DOHH2 (cell line): ENCODE measurements around the gene PSMC2.

Experiments
- H3F3A ChIP-seq: fragments of 200-600 bp; sonication (generic), shearing (Covaris generic); 2 replicates; pipeline ENCODE4 v1.6.0; 2016; ENCODE audit warnings: antibody characterized with exemption, mild to moderate bottlenecking; ENCODE audit not compliant: control insufficient read depth, insufficient read depth
- H3K27ac ChIP-seq: fragments of 200-600 bp; sonication (generic); 2 replicates; pipeline ENCODE4 v1.5.1; 2014; ENCODE audit warnings: low read depth, mild to moderate bottlenecking, low read length, moderate library complexity
- H3K27me3 ChIP-seq: fragments of 200-600 bp; sonication (generic); 2 replicates; pipeline ENCODE4 v1.6.1; 2014; ENCODE audit warnings: mild to moderate bottlenecking, low read length, mixed read lengths; ENCODE audit not compliant: control insufficient read depth
- H3K36me3 ChIP-seq: fragments of 200-600 bp; sonication (generic); 2 replicates; pipeline ENCODE4 v1.6.1; 2014; ENCODE audit warnings: mild to moderate bottlenecking, low read length, moderate library complexity, mixed read lengths; ENCODE audit not compliant: control insufficient read depth
- H3K4me1 ChIP-seq: fragments of 200-600 bp; sonication (generic); 2 replicates; pipeline ENCODE4 v1.6.1; 2014; ENCODE audit warnings: mild to moderate bottlenecking, low read length, mixed read lengths; ENCODE audit not compliant: control insufficient read depth
- H3K4me2 ChIP-seq: fragments of 200-600 bp; sonication (generic); 2 replicates; pipeline ENCODE4 v1.6.0; 2014; ENCODE audit warnings: mild to moderate bottlenecking, low read length, moderate library complexity
- H3K4me3 ChIP-seq: fragments of 200-600 bp; sonication (generic); 2 replicates; pipeline ENCODE4 v1.5.1; 2014; ENCODE audit warnings: mild to moderate bottlenecking, low read length, mixed read lengths
- H3K79me2 ChIP-seq: fragments of 200-600 bp; sonication (generic); 2 replicates; pipeline ENCODE4 v1.6.1; 2014; ENCODE audit warnings: mild to moderate bottlenecking, low read length, mixed read lengths; ENCODE audit not compliant: control insufficient read depth
- H3K9me2 ChIP-seq: fragments of 200-600 bp; sonication (generic); replicated peaks from 2 replicates; pipeline ENCODE4 v1.6.1; 2014; ENCODE audit warnings: mild to moderate bottlenecking, low read length, mixed read lengths; ENCODE audit not compliant: control insufficient read depth
- H3K9me3 ChIP-seq: fragments of 200-600 bp; sonication (generic); 2 replicates; pipeline ENCODE4 v1.6.1; 2014; ENCODE audit warnings: antibody characterized with exemption, low read length, mixed read lengths; ENCODE audit not compliant: control insufficient read depth, insufficient read depth
- H4K20me1 ChIP-seq: fragments of 200-600 bp; sonication (generic); 2 replicates; pipeline ENCODE4 v1.6.0; 2014; ENCODE audit warnings: low read depth, mild to moderate bottlenecking, antibody characterized with exemption, low read length, moderate library complexity; ENCODE audit not compliant: control insufficient read depth, insufficient read depth
- CTCF ChIP-seq: fragments of 200-600 bp; sonication (generic); IDR thresholded peaks from one replicate; pipeline ENCODE4 v1.5.1; 2014; ENCODE audit warnings: antibody characterized with exemption, mild to moderate bottlenecking, low read depth, low read length; ENCODE audit not compliant: poor library complexity, severe bottlenecking
- EZH2phosphoT487 ChIP-seq: fragments of 200-600 bp; sonication (generic); IDR thresholded peaks from 2 replicates; pipeline ENCODE4 v1.6.1; 2017; ENCODE audit warnings: borderline replicate concordance, mild to moderate bottlenecking, antibody characterized with exemption, low read length, moderate library complexity, mixed read lengths

The PSMC2 gene

GRCh38 chr7:103301441-103301840 lies 46.0 kb upstream of the PSMC2 start:
- no peaks in the 10 kb centered on the region for H3K9me3 ChIP-seq
- H3K4me3 ChIP-seq, result no peak overlapping the region
- no peak overlapping the region for H3K4me2 ChIP-seq
- peaks cover 24% of the 10 kb centered on the region for H3K4me1 ChIP-seq
- peaks cover 88% of the 10 kb centered on the region for H3K36me3 ChIP-seq
- no peak for TF ChIP-seq CTCF
- no peak for TF ChIP-seq EZH2phosphoT487
- H3F3A ChIP-seq, result peaks cover 24% of the 10 kb centered on the region
- no peaks in the 10 kb centered on the region; the same call in 1 of the 2 replicates for H4K20me1 ChIP-seq
- H3K27me3 ChIP-seq, result no peaks in the 10 kb centered on the region
- peaks cover 77% of the 10 kb centered on the region for H3K79me2 ChIP-seq
- H3K27ac ChIP-seq, result no peak overlapping the region
- no peaks in the 10 kb centered on the region for H3K9me2 ChIP-seq

GRCh38 chr7:103307503-103308231 lies 39.8 kb upstream of the PSMC2 start:
- Histone ChIP-seq H3K4me3 (no peak overlapping the region), H3K27ac (no peak overlapping the region), H3F3A (peaks cover 51% of the 10 kb centered on the region), H3K4me2 (no peak overlapping the region), H3K4me1 (peaks cover 10% of the 10 kb centered on the region), H3K36me3 (peaks cover 96% of the 10 kb centered on the region), H3K9me3 (no peaks in the 10 kb centered on the region), H4K20me1 (no peaks in the 10 kb centered on the region), H3K79me2 (peaks cover 57% of the 10 kb centered on the region), H3K27me3 (no peaks in the 10 kb centered on the region), H3K9me2 (no peaks in the 10 kb centered on the region)
- TF ChIP-seq CTCF, result no peak
- TF ChIP-seq EZH2phosphoT487, result no peak

GRCh38 chr7:103314852-103315251 lies 32.6 kb upstream of the PSMC2 start:
- TF ChIP-seq EZH2phosphoT487 (no peak), CTCF (no peak)
- Histone ChIP-seq H3F3A (peaks cover 54% of the 10 kb centered on the region), H3K36me3 (peaks cover 99% of the 10 kb centered on the region)

More at GRCh38 chr7:103314852-103315251, 32.6 kb upstream of the PSMC2 start:
- Histone ChIP-seq H3K4me2 (no peak overlapping the region), H3K9me2 (no peaks in the 10 kb centered on the region), H3K27ac (no peak overlapping the region), H3K9me3 (no peaks in the 10 kb centered on the region), H3K4me1 (no peaks in the 10 kb centered on the region), H3K79me2 (peaks cover 11% of the 10 kb centered on the region), H4K20me1 (peaks cover 4% of the 10 kb centered on the region), H3K27me3 (no peaks in the 10 kb centered on the region), H3K4me3 (no peak overlapping the region)
